Posterior vena cava (tissue), 2 donors: ENCODE results near the gene FGR. TPM values are rescaled to one million over a fixed set of nuclear protein-coding genes. Genes with fewer than 3 reads are reported as not detected.
"Not testable (repeated sequence)": the region's sequence is repeated elsewhere in the genome, so short reads cannot be mapped to it uniquely, and the experiment has no call there.

ENCODE experiments used
- DNase-seq: peaks from one replicate; pipeline ENCODE4 v3.0.0-alpha.2; 2020; ENCODE audit warnings: low spot score
- intact Hi-C, 2 donors: fragments of 100-400 bp; cut with DNase I; formaldehyde crosslinking; loops; one replicate each; pipeline versions ENCODE4 v1.14.1 to v1.14.2; 2022 to 2023
- long read RNA-seq, 2 donors: library from polyadenylated mRNA; unstranded; transcript quantifications; one replicate each; pipeline ENCODE4 v2.0.0, GENCODE V29; 2020 to 2021
- total RNA-seq, 2 donors: library from RNA; stranded (reverse); fragmentation: NEBNext Ultra II Directional; extraction: Animal tissue kit (Norgen Biotek cat#: 25700); gene quantifications; one replicate each; pipeline ENCODE4 v1.2.1, GENCODE V29; 2021
- donor health status: DM: yes; HTN: yes; CAD: no.
- donor health status: DM: yes; HTN: yes; CAD: no.

Gene FGR
- 10 to 100 TPM; 21.9 to 22.5 TPM for total RNA-seq
- long read RNA-seq, donor 1, partial matches to known transcripts: 2 of 3 reads
- long read RNA-seq, donor 1, other reads (novel, unspliced or antisense): 0 of 3 reads
- long read RNA-seq, donor 2, transcript FGR-203 (13 exons, 2,729 nt): major isoform, 6 of 16 reads
- long read RNA-seq, donor 2, partial matches to known transcripts: 1 of 16 reads
- long read RNA-seq, donor 2, other reads (novel, unspliced or antisense): 9 of 16 reads

DNA sequence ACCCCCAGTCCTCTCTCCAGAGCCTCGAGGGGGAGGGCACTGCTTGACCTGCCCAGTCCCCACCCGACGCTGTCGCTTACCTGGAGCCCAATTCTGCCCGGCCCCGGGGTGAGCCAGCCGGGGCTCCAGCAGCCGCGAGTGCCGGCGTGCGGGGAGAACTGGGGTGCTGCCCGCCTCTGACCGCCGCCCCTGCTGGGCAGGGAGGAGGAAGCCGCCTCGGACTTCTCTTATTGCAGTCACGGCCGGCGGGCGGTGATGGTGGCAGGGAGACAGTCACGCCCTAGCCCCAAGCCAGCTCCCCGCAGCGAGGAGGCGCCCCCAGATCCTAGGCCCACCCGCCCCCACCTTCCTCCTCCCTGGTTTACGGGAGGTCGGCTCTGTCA lies at the start of gene FGR:
FGR (minus strand) TSS at position 201 of the 383 bp plus-strand sequence. CDS start 11,269 bp downstream, outside the sequence.
- intact Hi-C loops: loop anchor here in 1 of 2 donors (1.0 kb wide), 1 partner anchor 9 kb away; no protein-coding TSS in a partner anchor
- DNase-seq: peak; percentile 89

DNA sequence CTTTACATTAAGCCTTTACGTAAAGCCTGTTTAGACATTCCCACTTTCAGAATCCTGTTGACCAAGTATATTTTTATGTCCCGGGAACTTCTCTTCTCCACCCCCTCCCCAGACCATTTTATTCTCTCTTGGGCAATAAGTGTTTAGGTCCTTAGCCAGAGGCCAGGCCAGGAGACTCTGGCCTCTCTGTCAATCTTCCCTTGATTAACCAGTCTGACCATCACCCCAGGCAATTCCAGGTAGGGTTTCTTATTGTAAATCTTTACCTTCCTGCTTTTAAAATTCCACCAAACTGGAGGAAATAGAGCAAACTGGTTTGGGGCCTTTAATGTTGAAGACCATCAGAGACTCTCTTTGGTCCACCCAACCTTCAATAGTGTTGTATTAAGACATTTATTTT lies 49.2 kb upstream of the FGR start:
- intact Hi-C loops: no loop called here

DNA sequence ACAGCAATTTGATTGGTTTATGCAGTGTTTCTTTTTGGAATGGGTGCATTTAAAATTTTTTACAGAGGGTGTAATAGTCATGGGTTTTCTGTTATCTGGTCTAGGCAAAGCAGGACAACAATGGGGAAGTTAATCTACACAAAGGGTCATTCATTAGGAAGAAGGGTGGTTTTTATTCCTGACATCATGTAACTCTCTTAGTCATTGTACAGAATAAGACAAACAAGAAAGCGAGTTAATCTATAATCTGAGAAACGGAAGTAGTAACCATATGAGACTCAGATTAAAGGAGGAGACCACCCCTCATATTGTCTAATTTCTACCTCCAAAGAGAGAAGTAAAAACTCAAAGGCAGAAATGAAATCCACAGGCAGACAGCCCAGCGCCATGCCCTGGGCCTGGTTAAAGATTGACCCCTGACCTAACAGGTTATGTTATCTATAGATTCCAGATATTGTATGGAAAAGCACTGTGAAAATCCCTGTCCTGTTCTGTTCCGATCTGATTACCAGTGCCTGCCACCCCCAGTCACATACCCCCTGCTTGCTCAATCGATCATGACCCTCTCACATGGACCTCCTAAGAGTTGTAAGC lies 47.5 kb upstream of the FGR start:
- no peak for DNase-seq
- intact Hi-C loops: no loop called here

More for the DNA sequence above, 49.2 kb upstream of the FGR start:
- DNase-seq: no peak

DNA sequence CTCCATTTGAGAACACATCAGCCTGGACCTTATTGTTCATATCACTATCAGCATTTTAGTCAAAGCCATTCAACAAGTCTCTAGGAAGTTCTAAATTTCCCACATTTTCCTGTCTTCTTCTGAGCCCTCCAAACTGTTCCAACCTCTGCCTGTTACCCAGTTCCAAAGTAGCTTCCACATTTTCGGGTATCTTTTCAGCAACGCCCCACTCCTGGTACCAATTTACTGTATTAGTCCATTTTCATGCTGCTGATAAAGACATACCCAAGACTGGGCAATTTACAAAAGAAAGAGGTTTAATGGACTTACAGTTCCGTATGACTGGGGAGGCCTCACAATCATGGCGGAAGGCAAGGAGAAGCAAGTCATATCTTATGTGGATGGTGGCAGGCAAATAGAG lies 46.6 kb upstream of the FGR start:
- DNase-seq, intact Hi-C loops: not testable (repeated sequence)

DNA sequence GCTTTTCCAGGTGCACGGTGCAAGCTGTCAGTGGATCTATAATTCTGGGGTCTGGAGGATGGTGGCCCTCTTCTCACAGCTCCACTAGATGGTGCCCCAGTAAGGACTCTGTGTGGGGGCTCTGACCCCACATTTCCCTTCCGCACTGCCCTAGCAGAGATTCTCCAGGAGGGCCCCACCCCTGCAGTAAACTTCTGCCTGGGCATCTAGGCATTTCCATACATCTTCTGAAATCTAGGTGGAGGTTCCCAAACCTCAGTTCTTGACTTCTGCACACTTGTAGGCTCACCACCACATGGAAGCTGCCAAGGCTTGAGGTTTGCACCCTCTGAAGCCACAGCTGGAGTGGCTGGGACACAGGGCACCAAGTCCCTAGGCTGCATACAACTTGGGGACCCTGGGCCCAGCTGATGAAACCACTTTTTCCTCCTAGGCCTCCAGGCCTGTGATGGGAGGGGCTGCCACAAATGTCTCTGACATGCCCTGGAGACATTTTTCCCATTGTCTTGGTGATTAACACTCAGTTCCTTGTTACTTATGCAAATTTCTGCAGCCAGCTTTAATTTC lies 45.3 kb upstream of the FGR start:
- DNase-seq, intact Hi-C loops: not testable (repeated sequence)

DNA sequence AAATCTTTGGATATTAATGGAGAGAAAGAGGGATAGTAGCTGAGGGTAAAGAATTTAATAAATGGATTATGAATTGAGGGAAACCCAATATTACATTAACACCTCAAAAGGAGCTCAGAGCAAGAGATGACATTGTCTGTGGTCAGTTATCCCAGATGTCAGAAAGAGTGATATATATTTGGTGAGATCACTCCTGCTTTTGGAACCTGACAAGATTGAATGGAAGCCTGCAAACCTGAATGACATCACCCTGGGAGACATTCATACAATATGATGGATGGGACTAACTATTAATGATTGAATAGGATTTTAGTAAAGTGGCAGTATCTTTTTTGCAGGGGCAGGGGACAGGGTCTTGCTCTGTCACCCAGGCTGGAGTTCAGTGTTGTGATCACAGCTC lies 43.8 kb upstream of the FGR start:
- no peak for DNase-seq
- intact Hi-C loops: loop anchor here in 1 of 2 donors (10.0 kb wide), 1 partner anchor 46 kb away; the partner anchor contains the start of gene FAM76A

DNA sequence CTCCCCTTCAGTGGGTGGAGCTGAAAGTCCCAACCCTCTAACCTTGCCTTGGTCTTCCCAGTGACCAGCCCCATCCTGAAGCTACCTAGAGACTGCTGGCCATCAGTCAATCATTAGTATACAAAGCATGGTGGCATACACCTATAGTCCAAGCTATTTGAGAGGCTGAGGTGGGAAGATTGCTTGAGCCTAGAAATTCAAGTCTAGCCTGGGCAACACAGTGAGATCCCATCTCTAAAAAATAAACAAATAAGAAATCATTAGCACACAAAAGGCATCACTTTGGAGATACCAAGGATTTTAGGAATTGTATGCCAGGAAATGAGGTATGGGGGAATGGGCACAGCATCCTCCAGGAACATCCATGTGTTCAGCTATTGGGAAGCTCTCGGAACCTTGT lies 41.4 kb upstream of the FGR start:
- DNase-seq: no peak
- intact Hi-C loops: loop anchor here in 1 of 2 donors (10.0 kb wide), 1 partner anchor 48 kb away; the partner anchor contains the start of gene FAM76A

DNA sequence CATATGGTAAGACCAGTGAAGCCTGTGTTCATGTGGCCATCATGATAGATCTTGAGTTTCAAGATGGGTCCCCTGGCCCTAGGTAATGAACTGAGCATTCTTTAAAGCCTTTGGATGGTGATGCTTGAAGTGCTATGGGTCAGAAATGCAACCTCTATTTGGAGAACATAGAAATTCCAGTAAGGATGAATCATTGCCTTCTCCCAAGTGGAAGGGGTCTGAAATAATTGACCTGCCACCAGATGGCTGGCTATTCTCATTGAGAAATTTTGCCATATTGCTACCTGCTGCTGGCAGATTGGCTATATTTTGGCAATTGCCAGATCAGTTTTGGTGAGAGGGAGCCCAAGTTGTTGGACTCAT lies 37.7 kb upstream of the FGR start:
- DNase-seq: no peak
- intact Hi-C loops: loop anchor here in 1 of 2 donors (10.0 kb wide), 1 partner anchor 52 kb away; the partner anchor contains the start of gene FAM76A

DNA sequence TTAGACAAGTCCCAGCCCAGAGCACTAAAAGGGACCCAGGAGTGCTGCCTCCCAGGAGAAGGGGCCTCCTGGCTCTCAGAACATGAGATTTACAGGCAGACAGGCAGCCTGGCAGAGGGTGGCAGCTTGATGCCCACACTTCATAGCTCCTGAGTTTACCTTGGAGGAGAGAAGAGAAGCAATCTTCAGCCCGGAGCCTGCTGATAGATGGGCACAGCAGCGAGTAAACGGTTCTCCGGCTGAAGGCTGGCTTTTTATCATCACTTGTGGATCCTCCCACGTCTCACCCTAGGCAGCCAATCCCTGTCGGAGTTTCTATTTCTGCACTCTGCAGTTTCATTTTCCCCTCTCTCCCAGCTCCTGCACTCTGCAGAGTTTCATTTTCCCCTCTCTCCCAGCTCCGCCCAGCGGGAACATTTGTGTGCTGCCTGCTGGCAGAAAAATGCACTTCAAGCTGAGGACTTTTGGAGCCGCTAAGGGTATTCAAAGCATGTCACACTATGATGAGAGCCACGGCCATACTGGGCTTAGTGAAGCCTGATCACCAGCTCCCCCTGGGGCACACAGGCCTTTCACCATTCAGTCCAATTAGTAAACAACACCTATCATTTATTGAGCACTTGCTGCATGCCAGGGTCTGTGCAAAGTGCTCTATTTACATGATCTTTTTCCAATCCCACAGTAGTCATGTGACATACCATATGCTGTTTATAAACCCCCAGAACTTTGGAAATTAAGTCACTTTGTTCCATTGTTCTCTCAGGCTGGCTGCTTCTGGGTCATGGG lies 37.2 kb upstream of the FGR start, which contains the start of gene IFI6:
IFI6 (minus strand) TSS at position 229 of the 786 bp plus-strand sequence. CDS start 2,878 bp downstream, outside the sequence.
- intact Hi-C loops: loop anchor here in 1 of 2 donors (10.0 kb wide), 1 partner anchor 53 kb away; the partner anchor contains the start of gene FAM76A
- peak; percentile 94 for DNase-seq

DNA sequence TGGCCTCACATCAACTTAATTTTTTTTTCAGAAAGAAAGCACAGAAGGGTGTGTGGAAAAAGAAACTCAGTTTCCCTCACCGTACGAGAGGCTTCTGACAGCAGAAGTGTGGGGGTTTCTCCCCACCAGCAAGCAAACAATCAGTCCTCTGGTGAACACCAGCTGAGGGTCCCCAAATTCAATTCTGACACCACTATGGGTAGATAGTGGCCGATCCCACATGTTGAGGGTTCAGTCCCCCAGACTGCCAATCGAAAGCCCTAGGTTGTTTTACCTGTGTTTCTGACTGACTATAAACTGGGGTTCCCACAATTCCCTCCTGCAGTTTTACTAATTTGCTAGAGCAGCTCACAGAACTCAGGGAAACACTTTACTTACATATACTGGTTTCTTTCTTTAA lies 34.9 kb upstream of the FGR start:
- intact Hi-C loops: loop anchor here (2.0 to 10.0 kb wide), 3 partner anchors 53 to 275 kb away; partner anchors contain the start of genes GPR3 (in 2 of the 2) and FAM76A (in 1 of the 2)
- no peak for DNase-seq

DNA sequence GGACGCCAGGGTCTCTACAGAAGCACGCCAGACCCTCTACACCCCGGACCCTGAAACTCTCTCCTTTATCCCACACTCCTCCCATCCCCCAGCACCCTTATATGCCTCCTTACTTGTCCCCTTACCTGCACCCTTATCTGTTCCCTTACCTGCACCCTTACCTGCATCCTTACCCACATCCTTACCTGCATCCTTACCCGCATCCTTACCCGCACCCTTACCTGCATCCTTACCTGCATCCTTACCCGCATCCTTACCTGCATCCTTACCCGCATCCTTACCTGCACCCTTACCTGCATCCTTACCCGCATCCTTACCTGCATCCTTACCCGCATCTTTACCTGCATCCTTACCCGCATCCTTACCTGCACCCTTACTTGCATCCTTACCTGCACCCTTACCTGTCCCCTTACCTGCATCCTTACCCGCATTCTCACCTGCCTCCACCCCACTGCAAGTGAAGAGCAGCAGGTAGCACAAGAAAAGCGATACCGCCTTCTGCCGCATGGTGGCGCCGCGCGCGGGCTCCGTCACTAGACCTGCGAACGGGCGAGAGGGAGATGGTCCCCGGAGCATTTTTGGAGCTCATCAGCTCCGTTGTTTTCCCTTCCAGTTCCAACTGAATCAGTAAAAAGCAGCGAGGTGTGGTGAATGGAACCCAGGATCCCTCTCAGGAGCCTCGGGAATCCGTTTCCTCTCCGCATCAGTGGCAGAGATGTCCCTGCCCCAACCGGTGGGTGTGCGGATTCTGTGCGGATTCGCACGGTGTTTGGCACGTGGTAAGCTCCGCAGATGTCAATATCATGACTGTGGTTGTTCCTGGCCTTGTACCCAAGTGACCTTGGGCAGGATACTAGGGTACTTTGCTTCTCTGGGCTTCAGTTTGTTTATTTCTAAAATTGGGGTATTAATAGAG lies 34.1 kb upstream of the FGR start:
- DNase-seq: peak; percentile 93
- intact Hi-C loops: loop anchor here (2.0 to 10.0 kb wide), 2 partner anchors 52 to 274 kb away; partner anchors contain the start of gene GPR3 (in 2 of the 2)

DNA sequence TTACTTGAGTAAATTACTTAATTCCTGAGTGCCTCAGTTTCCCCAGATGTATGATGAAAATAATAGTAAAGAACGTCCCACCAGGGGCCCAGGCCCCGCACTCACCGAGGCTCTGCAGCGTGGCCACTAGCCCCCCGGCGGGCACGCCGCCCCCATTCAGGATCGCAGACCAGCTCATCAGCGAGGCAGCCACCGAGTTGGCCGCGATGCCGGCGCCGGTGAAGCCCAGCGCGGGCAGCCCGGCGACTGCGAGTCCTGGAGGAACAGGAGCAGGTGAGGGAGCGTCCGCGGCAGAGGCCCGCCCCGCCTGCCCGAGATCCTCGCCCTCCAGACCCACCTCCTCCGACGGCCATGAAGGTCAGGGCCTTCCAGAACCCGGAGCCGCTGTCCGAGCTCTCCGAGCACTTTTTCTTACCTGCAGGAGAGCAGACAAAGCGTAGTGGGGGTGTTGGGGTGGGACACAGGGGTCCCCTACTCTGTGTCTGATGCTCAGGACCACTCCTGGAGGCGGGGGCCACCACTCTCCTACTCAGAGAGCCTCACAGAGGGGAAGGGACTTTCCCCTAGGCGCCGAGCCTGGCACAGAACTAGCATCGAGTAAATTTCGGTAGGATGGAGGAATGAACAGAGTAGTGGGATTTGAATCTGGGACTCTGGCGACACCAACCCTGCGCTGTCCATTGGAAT lies 33.3 kb upstream of the FGR start:
- peak; percentile 56 for DNase-seq
- intact Hi-C loops: loop anchor here (2.0 to 10.0 kb wide), 2 partner anchors 51 to 273 kb away; partner anchors contain the start of gene GPR3 (in 2 of the 2)

DNA sequence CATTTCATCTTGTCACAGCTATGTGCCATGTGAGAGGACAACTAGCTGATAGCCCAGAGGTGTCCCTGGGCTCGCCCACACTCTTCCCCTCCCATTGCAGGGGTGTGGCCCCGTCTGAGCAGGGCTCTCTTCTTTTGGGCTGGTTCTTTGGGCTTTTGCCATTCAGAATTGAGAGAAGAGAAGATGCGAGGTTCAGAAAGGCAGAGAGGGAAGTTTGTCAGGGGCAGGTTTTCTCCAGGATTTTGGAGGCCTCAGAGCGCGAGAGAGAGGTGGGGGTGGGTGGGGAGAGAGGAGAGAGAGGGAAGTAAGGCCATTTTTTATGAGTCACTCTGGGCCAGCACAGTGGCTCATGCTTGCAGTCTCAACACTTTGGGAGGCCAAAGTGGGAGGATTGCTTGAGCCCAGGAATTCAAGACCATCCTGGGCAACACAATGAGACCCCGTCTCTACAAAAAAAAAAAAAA lies 31.8 kb upstream of the FGR start:
- peak; percentile 20 for DNase-seq
- intact Hi-C loops: loop anchor here (10.0 kb wide), 1 partner anchor 272 kb away; the partner anchor contains the start of gene GPR3 (in 2 of the 2)

DNA sequence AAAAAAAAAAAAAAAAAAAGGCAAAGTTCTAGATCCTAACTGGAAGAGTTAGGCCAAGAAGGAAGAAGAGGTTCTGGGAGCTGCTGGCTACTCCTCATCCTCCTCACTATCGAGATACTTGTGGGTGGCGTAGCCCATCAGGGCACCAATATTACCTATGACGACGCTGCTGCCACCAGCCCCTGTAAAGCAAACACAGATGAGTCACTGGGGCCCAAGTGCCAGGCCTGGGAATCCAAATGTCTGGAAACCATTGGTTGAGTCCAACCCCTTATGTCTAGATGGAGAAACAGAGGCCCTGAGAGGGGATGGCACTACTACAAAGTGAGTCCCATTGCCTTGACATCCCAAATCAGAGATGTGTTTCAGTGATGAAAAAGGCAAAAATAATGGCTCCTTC lies 31.3 kb upstream of the FGR start:
- no peak for DNase-seq
- intact Hi-C loops: loop anchor here (10.0 kb wide), 1 partner anchor 271 kb away; the partner anchor contains the start of gene GPR3 (in 2 of the 2)

DNA sequence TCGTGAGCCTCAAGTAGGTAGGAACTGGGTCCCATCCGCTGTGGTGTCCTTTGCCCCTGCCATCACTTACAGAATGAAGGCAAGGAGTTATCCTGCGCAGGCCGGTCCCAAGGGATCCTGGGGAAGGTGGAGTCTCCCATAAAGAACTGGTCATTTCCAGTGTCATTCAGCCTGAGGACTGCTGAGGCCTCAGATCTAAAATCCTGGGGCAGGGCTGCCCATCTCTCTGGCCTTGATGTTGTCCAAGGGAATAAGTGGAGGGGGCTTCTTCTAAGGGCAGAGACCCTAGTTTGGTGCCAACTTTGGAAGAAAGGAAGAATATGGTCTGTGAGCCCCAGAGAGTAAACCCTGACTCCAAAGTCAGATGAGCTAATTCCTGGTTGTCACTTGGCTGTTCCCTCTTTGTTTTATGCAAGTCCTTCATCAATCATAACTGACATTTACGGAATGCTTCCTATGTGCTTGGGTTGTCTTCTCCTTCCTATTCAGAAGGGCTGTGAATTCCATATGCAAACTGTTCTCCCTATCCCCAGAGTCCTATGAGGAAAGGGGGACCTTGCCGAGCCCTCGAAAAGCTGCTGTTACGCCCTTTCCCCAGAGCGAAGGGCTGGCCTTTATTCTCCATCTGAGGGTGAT lies 30.1 kb upstream of the FGR start:
- intact Hi-C loops: loop anchor here (10.0 kb wide), 1 partner anchor 270 kb away; the partner anchor contains the start of gene GPR3 (in 2 of the 2)
- DNase-seq: no peak

DNA sequence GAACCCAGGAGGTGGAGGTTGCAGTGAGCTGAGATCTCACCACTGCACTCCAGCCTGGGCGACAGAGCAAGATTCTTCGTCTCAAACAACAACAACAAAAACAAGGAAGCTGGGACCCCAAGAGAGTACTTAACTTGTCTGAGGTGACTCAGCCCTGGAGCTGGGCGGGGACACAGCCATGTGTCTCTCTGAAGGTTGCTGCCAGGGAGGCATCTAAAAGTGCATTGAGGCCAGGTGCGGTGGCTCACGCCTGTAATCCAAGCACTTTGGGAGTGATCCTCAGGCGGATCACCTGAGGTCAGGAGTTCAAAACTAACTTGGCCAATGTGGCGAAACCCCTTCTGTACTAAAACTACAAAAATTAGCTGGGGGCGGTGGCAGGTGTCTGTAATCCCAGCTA lies 29.3 kb upstream of the FGR start:
- no peak for DNase-seq
- intact Hi-C loops: loop anchor here (5.0 to 10.0 kb wide), 2 partner anchors 57 to 269 kb away; partner anchors contain the start of gene GPR3 (in 2 of the 2)
